Stimulated activated CD8-positive, alpha-beta memory T cell treated with anti-CD3 and anti-CD28 coated beads, Interleukin-4, amount 100 ng/mL, for 48 hours (primary cell): ENCODE results near the gene PML.

Source experiments
- DNase-seq: peaks from one replicate; pipeline ENCODE4 v3.0.0-alpha.2; 2020

Gene PML

DNA sequence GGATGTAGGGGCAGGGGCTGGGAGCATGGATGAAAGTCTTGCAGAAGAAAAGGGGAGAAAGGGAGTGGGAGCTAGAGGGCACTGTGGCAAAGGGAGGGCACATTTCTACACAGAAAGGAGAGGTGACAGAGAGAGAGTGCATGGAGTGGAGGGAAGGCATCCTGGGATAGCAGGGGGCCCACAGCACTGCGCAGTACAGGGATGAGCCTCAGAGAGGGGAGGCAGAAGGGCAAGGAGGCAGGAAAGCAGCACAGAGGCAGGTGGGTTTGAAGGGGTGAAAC is 7.8 kb upstream of the PML start:
- no peak for DNase-seq

DNA sequence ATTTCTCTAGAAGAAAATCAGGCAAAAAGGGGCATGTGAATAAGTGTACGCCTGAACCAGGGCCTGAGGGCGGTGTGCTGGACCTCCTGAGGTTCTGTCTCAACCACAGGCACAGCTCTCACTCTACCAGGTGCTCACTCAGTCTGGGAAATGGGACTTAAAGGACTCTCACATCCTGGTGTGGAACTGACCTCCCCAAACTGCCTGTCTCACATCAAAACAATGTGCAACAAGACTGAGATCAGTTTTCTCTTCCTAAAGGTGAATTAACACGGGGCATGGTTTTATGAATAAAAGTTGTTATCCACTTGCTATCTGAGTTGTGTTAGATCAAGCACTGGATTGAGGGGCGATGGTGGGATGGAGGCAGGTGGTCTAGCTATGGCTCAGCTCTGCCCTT is 7.3 kb upstream of the PML start:
- DNase-seq = no peak

DNA sequence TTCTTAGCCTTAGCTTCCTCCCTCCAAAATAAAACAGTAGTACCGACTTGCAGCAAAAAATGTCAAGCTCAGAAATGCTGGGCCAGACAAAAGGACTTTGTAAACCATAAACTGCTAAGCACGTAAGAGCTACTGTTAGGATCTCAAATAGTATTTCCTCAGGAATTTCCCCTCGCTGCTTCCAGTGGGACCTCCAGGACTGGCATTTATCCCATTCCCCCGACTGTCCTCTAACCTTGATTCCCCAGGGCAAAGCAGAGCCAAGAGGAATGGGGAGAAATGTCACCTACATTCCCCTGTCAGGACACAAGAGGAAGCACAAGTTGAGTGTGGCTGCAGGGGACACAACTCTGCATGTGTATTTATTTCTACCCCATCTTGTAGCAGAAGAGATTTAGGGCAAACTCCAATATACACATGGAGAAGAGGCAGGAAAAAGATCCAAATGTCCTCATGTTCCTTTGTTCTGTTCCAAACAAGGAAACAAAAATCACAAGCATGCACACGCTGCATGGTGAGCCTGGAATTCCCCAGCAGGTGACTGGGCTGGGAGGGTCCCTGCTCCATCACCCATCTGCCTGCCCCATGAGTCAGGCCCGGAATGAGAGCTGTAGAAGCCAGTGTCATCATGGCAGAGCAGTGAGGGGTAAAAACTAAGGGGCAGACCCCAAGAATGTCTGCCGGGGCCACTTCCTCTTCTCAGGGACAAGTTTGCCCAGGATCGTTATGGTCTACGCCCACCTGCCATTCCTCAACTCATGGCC is 6.7 kb upstream of the PML start:
- no peak for DNase-seq

DNA sequence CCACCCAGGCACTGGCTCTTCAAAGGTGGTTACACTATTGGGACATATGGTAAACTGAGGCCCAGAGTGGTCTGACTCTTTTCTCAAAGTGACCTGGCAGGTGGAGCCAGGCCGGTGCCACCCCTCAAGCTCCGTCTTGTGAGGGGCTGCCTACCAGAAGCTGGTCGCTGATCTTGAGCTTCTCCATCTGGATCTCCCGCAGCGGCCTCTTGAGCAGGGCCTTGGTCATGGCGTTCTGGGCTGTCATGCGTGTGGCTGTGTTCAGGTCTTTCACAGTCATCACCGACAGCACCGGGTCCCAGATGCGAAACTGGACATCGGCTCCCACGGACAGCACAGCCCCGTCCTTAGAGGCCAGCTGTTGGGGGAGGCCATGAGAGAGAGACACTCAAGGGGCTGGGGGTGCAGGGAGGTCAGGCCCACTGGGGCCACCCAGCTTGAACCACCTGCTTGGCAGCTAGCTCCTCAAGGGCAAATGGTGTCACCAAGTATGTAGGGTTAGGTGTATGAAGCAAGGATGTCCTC is 6.0 kb upstream of the PML start:
- no peak for DNase-seq

DNA sequence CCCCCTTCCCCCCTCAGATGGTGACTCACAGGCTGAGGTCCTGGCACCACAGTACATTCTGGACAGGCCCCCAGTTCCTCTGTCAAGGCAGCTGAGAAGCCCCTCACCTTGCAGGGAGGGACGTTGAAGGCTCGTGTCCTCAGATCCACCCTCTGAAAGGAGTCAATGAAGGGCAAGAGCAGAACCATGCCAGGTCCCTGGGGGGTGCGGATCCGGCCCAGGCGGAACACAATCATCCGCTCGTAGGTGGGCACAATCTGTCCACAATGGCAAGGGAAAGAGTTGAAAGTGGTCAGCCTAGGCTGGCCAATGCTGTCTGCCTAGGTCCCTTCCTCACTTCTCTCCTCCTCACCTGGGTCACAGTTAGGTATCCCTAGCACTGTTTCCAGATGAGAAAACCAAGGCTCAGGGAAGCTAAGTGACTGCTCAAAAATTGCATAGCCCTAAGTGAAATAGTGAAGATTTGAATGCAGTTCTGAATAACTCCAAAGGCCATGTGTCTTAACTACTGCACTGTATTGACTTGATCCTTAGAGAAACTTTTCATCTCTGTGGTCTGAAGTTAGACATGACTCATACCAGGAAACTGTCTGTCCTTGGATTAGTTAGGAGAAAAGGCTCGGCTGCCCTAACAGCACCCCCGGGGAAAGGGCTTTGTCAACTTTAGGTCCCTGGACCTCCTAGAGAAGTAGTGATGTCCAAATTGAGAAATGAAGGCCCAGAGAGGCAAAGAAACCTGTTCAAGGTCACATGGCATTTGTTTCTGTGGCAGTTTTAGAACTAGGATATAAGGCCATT is 5.3 kb upstream of the PML start:
- DNase-seq = no peak

DNA sequence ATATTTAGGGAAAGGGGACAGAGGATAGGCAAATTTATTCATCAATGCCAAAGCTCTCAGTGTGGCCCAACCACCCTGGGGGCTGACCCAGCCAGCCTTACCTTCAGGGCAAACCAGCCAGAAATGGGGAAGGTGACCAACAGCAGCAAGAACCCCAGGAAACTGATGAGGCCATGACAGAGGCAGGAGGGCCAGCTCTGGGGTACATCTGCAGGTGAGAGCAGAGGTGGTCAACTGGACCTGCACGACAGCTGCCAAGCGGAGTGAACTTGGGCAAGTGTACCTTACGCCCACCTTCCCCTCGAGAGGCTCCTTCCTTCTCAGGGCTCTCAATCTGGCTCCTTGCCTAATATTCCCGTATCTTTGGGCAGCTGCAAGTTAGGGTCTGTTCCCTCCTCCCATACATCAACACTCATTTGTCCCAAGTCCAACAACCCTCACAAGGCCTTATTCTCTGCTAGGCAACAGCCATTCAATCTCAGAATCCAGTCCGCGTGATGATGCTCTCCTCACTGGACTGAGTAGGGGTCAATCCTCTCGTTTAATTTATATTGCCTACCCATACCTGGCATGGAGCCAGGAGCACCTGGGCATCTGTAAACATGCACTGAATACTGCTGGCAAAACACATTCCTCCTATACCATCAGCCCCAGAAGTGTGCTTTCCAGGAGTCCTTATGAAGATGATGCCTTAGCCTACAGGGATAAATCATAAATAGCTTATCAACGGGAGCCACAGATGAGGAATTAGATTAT is 4.1 kb upstream of the PML start:
- no peak for DNase-seq

DNA sequence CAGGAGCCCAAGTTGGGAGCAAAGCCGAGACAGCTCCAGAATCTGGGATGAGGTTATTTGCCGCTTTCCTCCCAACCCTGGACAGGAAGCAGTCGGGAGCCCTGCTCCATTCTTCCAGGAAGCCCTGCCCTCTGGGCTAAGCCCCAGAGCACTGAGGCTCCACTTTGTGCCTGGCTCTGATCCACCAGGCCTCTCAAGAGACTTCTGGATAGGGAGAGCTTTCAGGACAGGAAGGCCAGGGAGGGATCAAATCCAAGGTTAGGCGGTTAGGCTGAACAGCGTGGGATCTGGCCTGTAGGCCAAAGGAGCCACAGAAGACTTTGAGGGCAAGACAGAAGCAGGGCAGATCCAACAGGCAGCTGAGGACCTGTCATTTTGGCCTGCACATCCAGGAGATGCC is 3.3 kb upstream of the PML start:
- peak; percentile 18 for DNase-seq

DNA sequence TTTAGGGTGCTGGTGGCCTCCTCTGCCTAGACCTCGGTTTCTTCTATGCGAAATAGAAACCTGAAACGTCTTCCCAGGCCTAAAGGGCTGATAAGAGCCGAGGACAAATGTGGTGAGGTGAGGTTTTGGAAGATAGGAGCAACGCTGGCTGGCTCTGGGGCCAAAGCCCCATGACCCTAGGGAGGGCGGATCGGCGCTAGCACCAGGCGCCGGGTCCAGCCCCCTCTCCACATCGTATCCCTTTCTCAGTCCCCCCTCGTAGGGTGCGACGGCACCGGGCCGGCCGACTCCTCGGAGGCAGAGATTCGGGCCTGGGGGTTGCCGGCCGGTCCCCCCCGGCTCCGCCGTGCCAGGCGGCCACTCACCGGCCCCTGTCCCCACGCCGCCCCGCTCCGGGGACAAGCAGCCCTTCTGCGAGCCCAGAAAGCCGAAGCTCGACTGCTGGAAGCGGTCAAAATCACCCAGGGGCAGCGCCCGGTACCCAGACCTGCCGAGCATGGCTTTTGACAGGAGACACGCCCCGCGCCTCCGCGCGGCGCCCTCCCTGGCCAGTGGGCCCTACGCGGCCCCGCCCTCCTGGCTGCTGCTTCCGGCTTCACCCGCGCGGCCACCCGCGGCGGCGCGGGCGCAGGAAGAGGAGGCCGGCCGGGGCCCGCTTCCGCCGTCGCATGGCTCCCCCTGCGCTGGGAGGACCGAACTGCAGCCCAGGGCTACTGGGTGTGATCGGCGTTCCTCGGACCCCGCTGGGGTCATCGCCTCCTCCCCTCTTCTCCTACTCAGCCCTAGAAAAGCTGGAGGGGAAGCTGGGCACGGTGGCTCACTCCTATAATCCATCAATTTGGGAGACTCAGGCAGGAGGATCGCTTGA is 2.6 kb upstream of the PML start, which contains the start of gene STOML1:
TSS of gene STOML1 (minus strand) at position 570 of the 868 bp plus-strand sequence. CDS start at position 498, 72 bp downstream.
- peak; percentile 99 for DNase-seq

DNA sequence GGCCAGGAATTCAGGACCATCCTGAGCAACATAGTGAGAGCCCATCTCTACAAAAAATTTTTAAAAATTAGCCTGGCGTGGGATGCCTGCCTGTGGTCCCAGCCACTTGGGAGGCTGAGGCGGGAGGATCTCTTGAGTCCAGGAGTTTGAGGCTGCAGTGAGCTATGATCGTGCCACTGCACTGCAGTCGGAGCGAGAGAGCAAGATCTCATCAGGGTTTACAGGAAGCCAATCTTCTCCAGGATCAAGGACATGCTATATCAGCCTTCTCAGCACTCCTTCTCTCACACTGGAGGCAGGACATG is 2.0 kb upstream of the PML start:
- no peak for DNase-seq

DNA sequence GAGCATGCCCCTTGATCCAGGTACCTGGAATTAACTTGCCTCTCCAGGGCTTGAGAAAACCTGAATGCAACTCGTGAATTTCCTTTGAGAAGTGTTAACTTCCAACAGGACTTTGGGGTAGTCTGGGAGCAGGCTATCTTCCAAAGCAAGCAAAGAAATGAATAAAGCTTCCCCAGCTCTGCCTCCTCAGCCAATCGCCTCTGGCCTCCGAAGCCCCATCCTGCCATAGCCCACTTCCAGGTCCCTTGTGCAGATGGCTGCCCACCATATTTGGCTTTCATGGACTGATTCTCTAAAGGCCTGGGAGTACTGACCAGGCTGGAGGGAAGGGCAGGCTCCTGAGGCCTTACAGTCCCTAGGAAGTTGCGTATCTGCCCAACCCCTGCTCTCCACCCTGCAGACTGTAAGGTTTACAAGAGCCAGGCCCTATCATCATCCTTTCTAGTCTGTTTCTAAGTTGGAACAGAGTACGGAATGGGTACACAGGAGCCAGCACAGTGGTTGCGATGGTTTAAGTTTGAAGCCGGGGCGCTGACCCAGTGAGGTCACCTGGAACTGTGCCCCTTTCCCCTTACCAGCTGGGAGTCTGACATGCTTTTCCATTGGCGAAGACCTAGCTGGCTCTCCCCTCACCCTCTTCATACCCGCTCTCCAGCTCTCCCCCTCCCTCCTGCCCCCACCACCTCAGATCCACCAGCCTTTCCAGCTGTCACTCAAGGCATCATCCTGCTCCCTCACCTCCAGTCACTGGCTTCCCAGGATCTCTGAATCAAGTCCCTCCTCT is 1.1 kb upstream of the PML start:
- peak; percentile 25 for DNase-seq

DNA sequence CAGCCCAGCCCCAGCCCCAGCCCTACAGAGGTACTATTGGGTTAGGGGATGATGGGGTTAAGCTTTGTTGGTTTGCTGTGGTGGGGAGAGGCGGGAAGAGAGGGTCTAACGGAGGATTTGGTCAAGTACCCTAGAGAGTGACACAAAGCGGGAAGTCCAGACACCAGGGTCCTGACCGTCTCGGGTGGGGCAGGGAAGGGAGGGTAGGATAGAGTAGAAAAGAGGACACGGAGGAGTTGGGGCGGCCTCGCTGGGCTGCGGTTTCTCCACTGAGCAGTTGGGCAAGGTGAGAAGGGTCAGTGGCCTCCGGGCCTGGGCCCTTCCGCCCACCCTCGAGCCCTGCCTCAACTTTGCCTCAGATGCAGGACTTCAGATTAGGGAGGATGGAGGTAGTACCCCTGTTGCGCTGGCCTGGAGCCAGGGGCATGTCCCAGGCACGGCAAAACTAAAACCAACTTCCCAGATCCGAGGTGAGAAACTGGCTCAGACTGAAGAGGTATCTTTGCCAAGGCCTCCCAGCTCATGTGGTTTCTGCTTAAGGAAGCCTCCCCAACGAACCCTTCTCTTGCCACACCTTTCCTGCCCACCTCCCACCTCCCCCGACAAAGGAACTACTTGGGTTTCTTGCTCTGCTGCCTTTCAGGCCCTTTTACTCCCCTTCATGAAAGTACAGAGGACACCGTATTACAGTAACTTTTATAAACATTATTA is 551 bp downstream of the PML start:
- DNase-seq = peak; percentile 43

DNA sequence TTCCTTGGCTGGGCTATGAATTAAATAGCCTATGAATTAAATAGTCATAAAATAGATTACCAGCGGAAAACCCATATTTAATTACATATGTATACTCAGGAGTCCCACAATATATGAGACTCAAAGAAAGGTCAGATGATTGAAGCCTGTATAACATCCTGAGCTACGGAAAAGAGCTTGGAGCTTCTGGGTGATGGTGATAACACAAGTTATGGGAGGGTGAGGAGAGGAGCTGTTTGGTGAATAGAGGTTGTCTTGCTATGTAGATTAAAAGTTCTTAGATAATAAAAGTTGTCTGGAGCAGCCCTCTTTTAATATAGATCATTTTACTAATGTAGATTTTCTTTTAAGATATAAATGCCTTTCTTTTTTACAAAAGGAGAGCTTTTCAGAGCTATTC is 1.8 kb downstream of the PML start:
- DNase-seq = no peak

DNA sequence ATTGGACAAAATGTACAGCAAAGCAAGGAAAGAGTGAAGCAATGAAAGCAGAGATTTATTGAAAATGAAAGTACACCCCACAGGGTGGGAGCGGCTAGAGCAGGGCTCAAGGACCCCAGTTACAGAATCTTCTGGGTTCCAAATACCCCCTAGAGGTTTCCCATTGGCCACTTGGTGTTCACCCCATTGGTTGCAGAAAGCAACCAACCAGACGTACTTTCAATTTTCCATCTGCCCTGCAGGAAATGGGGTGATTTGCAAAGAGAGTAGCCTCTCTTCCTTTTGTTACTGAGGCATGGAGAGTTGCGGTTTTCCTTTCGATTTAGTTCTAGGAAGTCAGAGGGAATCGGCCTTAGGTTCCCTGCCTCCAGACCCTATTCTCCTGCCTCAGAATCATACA is 2.4 kb downstream of the PML start:
- no peak for DNase-seq

DNA sequence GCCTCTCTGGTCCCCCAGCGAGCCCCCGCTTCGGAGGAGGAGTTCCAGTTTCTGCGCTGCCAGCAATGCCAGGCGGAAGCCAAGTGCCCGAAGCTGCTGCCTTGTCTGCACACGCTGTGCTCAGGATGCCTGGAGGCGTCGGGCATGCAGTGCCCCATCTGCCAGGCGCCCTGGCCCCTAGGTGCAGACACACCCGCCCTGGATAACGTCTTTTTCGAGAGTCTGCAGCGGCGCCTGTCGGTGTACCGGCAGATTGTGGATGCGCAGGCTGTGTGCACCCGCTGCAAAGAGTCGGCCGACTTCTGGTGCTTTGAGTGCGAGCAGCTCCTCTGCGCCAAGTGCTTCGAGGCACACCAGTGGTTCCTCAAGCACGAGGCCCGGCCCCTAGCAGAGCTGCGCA is 3.5 kb downstream of the PML start:
- no peak for DNase-seq

DNA sequence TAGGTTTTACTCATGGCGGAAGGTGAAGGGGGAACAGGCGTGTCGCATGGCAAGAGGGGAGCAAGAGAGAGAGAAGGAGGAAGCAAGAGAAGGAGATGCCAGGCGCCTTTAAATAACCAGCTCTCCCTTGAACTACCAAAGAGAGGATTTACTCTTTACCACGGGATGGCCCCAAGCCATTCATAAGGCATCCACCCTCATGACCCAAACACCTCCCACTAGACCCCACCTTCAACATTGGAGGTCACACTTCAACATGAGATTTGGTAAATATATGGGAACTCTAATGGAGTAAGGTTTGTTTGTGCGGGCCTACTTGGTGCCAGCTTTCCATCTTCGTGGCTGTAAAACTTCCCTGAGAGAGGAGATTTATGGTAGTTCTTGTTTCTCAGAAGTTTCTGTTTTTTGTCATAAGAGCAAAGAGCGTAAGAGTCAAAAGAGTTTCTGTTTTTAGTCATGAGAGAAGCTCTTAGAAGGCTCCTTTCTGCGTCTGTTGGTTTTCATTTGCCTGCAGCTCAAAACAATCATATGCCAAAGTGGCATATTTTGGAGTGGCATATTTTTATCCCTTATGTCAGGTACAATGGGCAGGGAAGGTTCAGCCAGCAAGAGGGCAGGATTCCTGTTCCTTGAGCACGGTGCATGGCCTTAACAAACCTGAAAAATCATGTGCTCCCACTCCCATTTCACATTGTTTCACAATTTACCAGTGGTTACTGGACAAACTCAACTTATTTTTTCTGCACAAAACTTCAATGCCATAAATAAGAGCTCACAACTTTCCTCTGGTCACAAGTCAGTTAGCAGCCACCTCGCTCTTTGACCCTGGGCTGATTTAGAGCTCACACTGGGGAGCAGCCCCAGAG is 12.5 kb downstream of the PML start:
- no peak for DNase-seq

DNA sequence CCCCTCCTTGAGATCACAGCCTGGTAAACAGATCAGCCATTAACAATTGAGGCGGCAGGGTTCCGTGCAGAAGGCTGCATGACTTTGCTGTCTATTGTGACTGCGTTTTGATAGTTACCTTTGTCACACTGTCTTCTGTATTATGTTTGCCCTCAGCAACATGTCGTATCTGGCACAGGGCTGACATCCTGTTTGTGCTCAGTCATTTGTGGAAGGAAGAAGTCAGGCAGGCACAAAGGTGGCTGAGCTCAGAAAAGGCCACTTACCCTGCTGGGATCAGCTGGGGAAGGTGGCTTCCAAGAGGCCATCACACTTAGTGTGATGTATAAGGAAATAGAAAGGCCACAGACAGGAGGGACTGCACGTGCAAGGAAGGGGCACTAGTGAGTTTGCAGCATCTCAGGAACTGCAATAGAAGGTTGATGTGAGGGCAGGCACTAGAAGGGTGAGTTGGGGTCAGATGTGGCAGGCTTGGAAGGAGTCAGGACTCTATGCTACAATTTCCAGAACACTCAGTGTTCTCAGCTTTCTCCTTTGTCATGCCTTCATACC is 13.4 kb downstream of the PML start:
- DNase-seq = no peak

DNA sequence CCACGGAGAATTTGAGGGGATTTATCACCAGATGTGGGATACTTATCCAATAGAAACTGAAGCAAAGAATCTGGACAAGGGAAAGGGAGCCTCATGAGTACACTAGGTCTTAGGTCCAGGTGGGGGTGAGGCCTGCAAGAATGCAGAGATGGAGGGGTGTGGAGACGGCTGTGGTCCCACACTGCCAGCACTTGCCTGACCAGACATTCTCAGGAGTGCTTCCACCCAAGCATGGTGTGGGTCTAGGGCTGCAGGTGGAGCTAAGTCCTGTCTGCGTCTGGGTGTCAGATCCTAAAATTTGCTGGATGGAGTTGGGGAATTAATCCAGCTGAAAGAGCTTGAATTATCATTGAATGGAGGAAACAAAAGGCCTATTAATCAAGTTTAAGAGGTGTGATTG is 14.4 kb downstream of the PML start:
- no peak for DNase-seq

DNA sequence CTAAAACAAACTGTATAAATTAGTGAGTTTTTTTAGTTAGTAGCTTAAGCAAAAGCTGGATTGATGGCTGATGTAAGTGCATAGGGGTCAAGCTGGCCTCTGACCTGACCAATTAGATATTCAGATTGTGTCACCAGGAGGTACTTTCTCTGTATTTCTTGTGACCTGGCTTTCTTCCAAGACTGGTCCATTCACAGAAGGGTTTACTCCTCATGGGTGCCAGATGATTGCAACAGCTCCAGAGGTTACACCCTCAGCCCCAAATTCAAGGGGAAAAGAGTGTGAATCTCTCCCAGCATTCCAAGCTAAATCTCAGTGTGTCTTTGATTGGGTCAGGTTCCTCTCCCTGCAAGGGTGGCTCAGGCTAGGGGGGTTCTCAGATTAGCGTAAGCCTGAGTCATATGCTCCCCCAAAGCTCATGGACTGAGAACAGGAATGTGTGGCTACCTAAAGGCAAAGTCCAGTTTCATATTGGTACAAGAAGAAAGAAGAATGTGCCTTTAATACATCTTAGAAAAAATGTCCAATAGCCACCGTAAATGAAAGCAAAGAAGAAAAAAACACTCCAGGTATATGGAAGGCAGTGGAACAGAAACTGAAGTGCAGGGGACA is 16.5 kb downstream of the PML start:
- DNase-seq = no peak

DNA sequence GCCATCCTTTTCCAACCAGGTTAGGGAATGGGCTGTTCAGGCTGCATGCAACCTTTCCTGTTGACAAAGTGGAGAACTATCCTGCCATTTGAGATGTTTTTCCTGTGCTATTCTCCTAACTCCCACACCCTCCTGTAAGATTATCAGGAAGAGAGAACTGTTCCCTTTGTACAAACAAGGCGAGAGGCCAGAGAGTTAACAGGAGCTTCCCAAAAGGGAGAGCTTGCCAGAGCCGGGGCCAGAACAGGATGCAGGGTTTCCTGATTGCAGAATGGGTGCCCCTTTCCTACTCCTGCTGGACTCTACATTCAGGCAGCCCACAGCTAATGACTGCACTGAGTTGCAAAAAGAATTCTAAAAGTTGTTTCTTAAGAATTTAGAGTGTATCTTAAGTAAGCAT is 17.1 kb downstream of the PML start:
- DNase-seq = no peak
